NCI-H1105 (cell line): Measurements from ENCODE around the gene DNAL1.
"Not testable (repeated sequence)": the region's sequence is repeated elsewhere in the genome, so short reads cannot be mapped to it uniquely, and the experiment has no call there.

ENCODE experiments used
- DNase-seq: peaks from one replicate; lab custom pipeline; 2025; lab: John Stamatoyannopoulos, UW

Gene DNAL1

GRCh38 chr14:73640796-73641365 lies 3.9 kb upstream of the DNAL1 start:
- DNase-seq, result no peak

GRCh38 chr14:73645248-73645610 lies 443 bp downstream of the DNAL1 start:
- no peak for DNase-seq

- DNase-seq, result no peak
Observed at GRCh38 chr14:73651005-73651404, 6.2 kb downstream of the DNAL1 start.

GRCh38 chr14:73655851-73656250 lies 11.1 kb downstream of the DNAL1 start:
- no peak for DNase-seq

- DNase-seq, result not testable (repeated sequence)
Observed at GRCh38 chr14:73659202-73659601, 14.4 kb downstream of the DNAL1 start.

DNA sequence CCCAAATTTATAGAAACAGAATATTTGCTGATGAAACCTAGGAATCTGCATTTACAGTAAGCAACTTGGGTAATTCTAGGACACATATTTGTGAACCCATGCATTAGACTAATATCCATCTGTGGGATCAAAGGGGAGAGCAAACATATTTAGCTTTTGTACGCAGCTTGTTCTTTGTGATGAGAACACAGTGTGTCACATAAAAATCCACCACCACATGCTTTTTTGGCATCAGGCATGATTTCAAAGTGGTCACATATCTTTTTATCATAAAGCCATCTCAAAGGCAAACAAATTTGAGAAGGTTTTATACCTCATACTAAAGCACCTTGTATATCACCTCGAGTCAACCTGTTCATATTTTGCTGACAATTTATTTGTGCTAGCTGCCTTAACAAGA lies 15.7 kb downstream of the DNAL1 start:
- no peak for DNase-seq

GRCh38 chr14:73661872-73662271 lies 17.1 kb downstream of the DNAL1 start:
- DNase-seq, result no peak

DNA sequence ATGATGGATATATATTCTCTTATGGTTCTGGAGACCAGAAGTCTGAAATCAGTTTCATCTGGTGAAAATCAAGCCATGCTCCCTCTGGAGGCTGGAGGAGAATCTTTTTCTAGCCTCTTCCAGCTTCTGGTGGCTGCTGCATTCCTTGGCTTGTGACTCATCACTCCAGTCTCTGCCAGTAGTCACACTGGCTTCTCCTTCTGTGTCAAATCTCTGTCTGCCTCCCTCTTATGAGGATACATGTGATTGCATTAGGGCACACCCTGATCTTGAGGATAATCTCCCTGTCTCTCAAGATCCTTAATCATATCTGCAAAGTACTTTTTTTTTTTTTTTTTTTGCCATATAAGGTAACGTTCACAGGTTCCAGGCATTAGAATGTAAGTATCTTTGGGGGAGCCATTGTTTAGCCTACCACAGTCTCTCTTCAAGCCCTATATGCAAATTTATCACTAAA lies 17.7 kb downstream of the DNAL1 start:
- no peak for DNase-seq

- DNase-seq, result no peak
Observed at GRCh38 chr14:73663548-73664212, 18.9 kb downstream of the DNAL1 start.

DNA sequence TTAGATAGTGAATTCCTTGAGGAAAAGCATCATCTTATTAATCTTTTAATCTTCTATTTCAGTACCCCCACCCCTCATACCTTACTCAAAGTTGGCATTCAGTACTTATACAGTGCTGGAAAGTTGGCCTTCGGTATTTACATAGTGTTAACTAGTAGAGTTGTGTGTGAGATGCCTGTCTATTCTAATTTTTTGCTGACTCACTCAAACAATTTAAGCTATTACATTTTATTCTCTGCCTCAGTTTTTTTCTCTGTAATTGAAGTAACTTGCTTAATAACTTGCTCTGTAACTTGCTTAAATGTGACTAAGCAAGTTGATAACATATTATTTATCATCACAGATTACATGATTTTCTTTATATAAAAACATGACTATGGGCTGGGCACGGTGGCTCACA lies 20.3 kb downstream of the DNAL1 start:
- no peak for DNase-seq

DNA sequence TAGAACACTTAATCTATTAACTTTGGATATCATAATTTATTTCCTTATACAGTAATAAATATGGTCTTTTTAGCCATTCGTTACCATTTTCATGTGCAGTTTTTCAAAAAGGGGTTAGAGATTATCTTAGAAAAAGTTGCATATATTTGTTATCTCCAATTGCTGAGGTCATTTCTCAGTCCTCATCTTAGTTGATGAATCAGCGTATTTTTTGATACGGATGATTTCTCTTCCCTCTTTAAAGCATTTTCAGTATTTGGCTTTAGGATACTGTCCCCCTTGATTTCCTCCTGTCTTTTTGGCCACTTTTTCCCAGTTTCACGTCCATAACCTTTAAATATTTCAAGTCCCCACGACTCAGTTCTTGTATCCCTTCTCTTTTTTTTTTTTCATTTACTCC lies 21.8 kb downstream of the DNAL1 start:
- DNase-seq, result no peak

DNA sequence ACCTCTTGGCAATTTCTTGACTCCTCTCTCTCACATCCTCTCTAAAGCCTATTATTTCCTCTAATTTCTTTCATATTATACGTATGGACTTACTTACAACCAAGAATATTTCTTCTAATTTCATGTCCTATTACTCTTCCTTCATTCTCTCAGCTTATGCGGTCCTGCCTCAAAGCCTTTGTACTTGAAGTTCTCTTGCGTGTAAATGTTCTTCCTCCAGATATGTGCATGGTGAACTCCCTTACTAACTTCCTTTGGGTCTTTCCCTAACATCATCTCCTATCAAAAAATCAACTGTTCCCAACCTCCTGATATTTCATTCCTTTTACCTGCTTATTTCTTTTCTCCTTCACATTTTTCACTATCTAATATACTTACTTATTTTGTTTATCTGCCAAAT lies 23.1 kb downstream of the DNAL1 start:
- no peak for DNase-seq

GRCh38 chr14:73674986-73675385 lies 30.2 kb downstream of the DNAL1 start:
- DNase-seq, result no peak

DNA sequence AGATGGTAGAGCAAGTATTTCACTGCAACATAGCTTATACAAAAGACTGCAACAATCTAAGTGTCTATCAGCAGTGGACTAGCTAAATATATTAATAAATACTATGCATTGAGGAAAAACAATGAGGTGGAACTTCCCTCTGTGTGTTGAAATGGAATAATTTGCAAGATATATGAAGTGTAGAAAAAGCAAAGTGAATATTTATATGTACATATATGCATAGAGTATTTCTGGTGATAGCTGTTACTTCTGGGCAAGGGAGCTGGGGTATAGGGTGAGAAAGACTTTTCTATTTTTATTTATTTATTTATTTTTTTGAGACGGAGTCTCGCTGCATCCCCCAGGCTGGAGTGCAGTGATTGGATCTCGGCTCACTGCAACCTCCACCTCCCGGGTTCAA lies 33.9 kb downstream of the DNAL1 start:
- no peak for DNase-seq

GRCh38 chr14:73680821-73681220 lies 36.0 kb downstream of the DNAL1 start:
- no peak for DNase-seq

DNA sequence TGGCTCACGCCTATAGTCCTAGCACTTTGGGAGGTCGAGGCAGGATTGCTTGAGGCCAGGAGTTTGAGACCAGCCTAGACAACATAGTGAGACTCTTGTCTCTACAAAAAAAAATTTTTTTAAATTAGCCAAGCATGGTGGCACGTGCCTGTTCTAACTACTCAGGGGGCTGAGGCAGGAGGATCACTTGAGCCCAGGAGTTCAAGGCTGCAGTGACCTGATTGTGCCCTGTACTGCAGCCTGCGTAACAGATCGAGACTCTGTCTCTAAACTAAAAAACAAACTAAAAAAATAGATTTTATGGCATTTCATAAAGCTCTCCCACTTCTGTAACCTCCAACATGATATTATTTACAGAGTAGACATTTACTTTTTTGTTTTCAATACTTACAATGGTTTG lies 39.8 kb downstream of the DNAL1 start:
- DNase-seq, result no peak

- DNase-seq, result no peak
Observed at GRCh38 chr14:73685328-73685727, 40.5 kb downstream of the DNAL1 start.

- no peak for DNase-seq
Observed at GRCh38 chr14:73686901-73687300, 42.1 kb downstream of the DNAL1 start.

DNA sequence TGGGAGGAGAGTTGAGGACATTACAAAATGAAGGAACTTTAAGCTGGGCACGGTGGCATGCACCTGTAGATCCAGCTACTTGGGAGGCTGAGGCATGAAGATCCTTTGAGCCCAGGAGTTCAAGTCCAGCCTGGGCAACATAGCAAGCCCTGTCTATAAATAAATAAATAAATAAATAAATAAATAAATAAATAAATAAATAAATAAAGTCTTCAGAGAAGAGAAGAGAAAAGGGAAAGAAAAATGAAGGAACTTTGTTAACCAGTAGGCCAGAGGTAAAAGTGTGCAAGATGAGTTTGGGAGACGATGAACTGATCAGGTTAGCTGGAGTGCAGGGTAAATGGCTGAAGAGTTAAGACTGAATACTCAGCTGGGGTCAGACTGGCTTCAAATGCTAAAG lies 49.3 kb downstream of the DNAL1 start:
- no peak for DNase-seq

GRCh38 chr14:73695082-73695481 lies 50.3 kb downstream of the DNAL1 start:
- DNase-seq, result no peak

- no peak for DNase-seq
Observed at GRCh38 chr14:73695997-73696396, 51.2 kb downstream of the DNAL1 start.

DNA sequence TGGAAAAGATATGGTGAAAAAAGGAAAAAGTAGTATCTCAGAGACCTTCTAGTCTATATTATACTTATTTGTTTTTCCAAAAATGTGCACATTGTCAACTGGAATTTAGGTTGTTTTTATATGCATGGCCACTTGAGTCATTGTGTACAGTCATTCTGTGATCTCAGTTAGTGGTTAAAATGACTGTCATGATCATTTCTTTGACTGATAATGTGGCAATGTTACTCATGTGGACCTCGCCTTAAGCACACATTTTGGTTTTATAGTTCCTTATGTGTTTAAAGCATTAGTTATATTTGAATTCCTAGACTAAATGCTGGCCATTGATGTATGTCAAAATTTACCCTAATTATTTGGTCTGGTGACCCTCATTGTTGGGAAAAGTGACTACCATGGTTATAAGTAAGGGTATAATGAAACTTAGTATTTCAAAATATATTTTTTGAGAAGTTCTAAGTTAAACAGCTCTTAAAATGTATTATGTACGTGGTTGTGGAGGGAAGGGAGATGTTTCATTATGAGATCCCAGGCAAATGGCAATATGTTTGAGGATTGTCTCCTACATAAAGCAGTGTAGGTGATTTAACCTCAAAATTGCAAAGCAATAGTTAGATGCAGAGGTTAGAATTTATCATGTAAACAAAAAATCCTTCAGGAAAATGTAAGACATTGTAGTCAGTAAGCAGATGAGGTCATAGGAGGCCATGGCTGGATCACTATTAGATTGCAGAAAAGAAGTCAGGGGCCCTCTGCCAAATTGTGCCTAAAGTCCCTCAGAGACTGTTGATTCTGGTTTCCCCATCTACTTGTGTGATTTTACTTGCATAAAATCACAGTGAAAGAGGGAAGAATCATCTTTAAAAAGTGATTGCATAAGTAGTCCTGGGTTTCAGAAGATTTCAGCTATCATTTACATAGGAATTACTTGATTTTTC lies 51.9 kb downstream of the DNAL1 start:
- DNase-seq, result no peak

GRCh38 chr14:73700325-73700724 lies 55.5 kb downstream of the DNAL1 start:
- no peak for DNase-seq
